ENCODE measurements around the gene CYTH4. TPM values are rescaled to one million over a fixed set of nuclear protein-coding genes. Genes with fewer than 3 reads are reported as not detected.
A peak's percentile ranks its signal among the peaks of the same experiment; 100 is the strongest.

Gene CYTH4
- total RNA-seq, 2 experiments from 2014 or later = 20.6 to 28.1 TPM

DNA sequence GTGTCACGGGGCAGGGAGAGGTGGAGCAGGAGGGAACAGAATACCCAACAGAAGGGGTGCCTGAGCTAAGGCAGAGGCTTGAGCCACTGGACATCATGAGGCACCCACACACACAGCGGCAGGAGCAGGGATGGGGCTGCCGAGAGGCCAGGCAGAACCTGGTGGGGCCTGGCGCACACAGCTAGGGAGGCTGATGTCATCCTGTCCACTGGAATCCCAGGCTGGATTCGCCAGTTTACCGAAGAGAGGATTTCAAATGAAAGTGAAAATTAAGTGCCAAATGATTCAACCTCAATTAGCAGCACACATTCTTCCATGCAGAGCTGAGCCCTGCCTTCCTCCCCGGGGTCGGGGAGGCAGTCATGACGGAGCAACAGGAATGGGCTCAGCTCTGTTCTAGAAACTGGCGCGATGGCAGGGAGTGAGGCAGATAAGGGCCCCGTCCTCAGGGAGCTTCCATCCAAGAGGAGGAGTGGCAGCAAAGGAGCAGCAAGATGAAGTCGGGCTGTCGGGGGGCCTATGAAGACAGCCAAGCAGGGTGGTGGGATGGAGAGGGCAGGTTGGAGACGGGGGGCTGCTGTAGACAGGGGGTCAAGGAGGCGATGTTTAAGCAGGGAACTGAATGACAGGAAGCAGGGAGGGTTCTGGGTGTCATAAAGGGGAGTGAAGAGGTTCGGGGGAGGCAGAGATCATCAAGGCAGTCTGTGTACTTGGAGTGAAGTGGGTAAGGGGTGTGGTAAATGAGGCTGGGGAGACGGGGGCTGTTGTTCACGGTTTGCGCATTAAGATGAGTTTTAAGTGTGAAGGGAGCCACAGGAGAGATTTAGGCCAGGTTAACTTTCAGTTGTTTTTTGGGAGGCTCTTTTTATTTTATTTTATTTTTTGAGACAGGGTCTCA lies 44.7 kb upstream of the CYTH4 start:
- Histone ChIP-seq H3K4me1 (ENCODE audit: insufficient read depth, low read length, poor library complexity, severe bottlenecking) (peaks cover 97% of the 10 kb centered on the region), H3K36me3 (ENCODE audit: insufficient read depth, low read length) (peaks cover 94% of the 10 kb centered on the region), H3K4me3 (ENCODE audit: low read depth, low read length, poor library complexity, severe bottlenecking) (no peak overlapping the region), H3K27ac (ENCODE audit: low read depth, low read length, poor library complexity, severe bottlenecking) (no peak overlapping the region), H3K9me2 (ENCODE audit: insufficient read depth, low read length) (no peaks in the 10 kb centered on the region), H3K79me2 (ENCODE audit: insufficient read depth, low read depth, low read length) (peaks cover 61% of the 10 kb centered on the region; the same call in 1 of the 2 replicates), H4K20me1 (ENCODE audit: insufficient read depth, low read length) (peaks cover 11% of the 10 kb centered on the region), H3K4me2 (ENCODE audit: low read length) (no peak overlapping the region), H2AFZ (ENCODE audit: low read length) (no peak overlapping the region), H3K9me3 (ENCODE audit: low read length) (no peaks in the 10 kb centered on the region)
- TF ChIP-seq, protein P1, sequence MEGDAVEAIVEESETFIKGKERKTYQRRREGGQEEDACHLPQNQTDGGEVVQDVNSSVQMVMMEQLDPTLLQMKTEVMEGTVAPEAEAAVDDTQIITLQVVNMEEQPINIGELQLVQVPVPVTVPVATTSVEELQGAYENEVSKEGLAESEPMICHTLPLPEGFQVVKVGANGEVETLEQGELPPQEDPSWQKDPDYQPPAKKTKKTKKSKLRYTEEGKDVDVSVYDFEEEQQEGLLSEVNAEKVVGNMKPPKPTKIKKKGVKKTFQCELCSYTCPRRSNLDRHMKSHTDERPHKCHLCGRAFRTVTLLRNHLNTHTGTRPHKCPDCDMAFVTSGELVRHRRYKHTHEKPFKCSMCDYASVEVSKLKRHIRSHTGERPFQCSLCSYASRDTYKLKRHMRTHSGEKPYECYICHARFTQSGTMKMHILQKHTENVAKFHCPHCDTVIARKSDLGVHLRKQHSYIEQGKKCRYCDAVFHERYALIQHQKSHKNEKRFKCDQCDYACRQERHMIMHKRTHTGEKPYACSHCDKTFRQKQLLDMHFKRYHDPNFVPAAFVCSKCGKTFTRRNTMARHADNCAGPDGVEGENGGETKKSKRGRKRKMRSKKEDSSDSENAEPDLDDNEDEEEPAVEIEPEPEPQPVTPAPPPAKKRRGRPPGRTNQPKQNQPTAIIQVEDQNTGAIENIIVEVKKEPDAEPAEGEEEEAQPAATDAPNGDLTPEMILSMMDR (conservative IDR thresholded peaks at IDR 0.05; ENCODE audit: low read length) = no peak
- TF ChIP-seq EZH2phosphoT487 (IDR thresholded peaks at IDR 0.05; ENCODE audit: borderline replicate concordance, low read depth, low read length) = no peak
- BruUV-seq (replicated peaks) = no TSS peak
- DNase-seq (ENCODE audit: low spot score) = no peak
- POLR2A ChIA-PET = no interaction called here
- CTCF ChIA-PET (ENCODE audit: unreplicated experiment) = no interaction called here
- intact Hi-C loops (cut with micrococcal nuclease; ENCODE audit: unreplicated experiment) = no loop called here

DNA sequence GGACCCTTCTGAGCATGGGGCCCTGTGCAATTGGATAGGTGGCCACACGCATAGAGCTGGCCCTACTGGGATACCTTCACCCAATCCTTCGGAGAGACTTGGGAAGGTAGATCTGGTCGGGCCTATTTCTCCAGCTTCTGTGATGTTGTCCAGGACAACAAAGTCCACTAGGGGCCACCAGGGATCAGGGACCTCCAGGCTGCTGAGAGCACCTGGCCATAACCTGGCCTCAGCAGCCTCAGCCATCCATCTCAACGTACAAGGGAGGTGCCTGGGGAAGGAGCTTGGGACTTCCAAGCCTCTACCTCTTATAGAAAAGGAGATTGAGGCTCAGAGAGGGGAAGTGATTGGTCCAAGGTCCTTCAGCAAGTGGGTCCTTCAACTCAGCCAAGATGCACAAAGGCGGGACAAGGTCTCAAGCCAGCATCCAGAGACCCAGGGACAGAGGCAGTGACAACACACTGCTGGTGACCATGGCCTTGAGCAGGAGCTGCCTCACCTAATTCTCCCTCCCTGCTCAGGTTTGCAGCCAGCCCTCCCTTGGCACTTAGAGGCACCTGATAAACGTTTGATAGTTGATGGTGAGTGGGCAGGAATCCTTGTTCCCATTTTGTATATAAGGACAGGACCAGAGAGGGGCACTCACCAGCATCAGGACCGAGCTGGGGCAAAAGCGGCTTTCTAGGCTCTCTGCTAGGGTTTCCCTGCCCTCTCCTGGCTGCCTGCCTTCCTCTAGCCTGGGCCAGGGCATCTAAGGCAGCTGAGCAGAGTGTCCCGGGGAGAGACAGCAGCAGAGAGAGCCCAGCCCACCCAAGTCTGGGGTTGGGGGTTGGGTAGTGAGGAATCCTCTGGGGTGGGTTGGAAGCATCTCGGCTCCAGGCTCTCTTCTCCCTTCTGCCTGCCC lies 42.7 kb upstream of the CYTH4 start:
- TF ChIP-seq, protein P1 (conservative IDR thresholded peaks at IDR 0.05; ENCODE audit: low read length) = no peak
- TF ChIP-seq EZH2phosphoT487 (IDR thresholded peaks at IDR 0.05; ENCODE audit: borderline replicate concordance, low read depth, low read length) = no peak
- Histone ChIP-seq H3K27ac (ENCODE audit: low read depth, low read length, poor library complexity, severe bottlenecking) (peak overlapping the region; percentile 93), H2AFZ (ENCODE audit: low read length) (no peak overlapping the region), H3K36me3 (ENCODE audit: insufficient read depth, low read length) (peaks cover 82% of the 10 kb centered on the region), H3K4me3 (ENCODE audit: low read depth, low read length, poor library complexity, severe bottlenecking) (no peak overlapping the region), H3K9me2 (ENCODE audit: insufficient read depth, low read length) (no peaks in the 10 kb centered on the region), H3K4me2 (ENCODE audit: low read length) (peak overlapping the region; percentile 99), H3K9me3 (ENCODE audit: low read length) (no peaks in the 10 kb centered on the region), H4K20me1 (ENCODE audit: insufficient read depth, low read length) (peaks cover 16% of the 10 kb centered on the region), H3K79me2 (ENCODE audit: insufficient read depth, low read depth, low read length) (peaks cover 70% of the 10 kb centered on the region), H3K4me1 (ENCODE audit: insufficient read depth, low read length, poor library complexity, severe bottlenecking) (peaks cover 87% of the 10 kb centered on the region)
- no peak for DNase-seq (ENCODE audit: low spot score)
- no TSS peak for BruUV-seq (replicated peaks)
- intact Hi-C loops (cut with micrococcal nuclease; ENCODE audit: unreplicated experiment) = no loop called here
- POLR2A ChIA-PET = no interaction called here
- CTCF ChIA-PET (ENCODE audit: unreplicated experiment) = no interaction called here

Measured in OCI-LY7 (cell line).